Lower leg skin (tissue), 3 donors: ENCODE data around the gene TSSK6.

Experiments used
- CTCF ChIP-seq, 3 donors: fragments of 450-650 bp; IDR thresholded peaks; one replicate each; pipeline ENCODE4 v1.5.1; 2016; ENCODE audit warnings: antibody characterized with exemption in 3 of 3, mild to moderate bottlenecking in 3 of 3, moderate library complexity in 2 of 3
- POLR2A ChIP-seq, 2 donors: fragments of 450-650 bp; IDR thresholded peaks; one replicate each; pipeline ENCODE4 v1.6.1; 2016 to 2017; ENCODE audit warnings: antibody characterized with exemption in 2 of 2, mild to moderate bottlenecking in 1 of 2, moderate library complexity in 1 of 2

- TF ChIP-seq CTCF (IDR thresholded peaks at IDR 0.05) (no peak), POLR2A (IDR thresholded peaks at IDR 0.05) (no peak)
These were observed 47.5 kb upstream of the TSSK6 start for GRCh38 chr19:19562665-19563347.
